K562 (cell line): ENCODE data around the gene OR2Y1. TPM values are rescaled to one million over a fixed set of nuclear protein-coding genes. Genes with fewer than 3 reads are reported as not detected.

Experiments used
- ESRRB ChIP-seq: fragments of 250-450 bp; sonication (Bioruptor Pico); IDR thresholded peaks from 2 replicates; pipeline ENCODE4 v1.5.0; 2020; ENCODE audit warnings: mild to moderate bottlenecking, moderate library complexity, borderline replicate concordance
- HCFC1 ChIP-seq: IDR thresholded peaks from 2 replicates; pipeline ENCODE4 v1.6.1; 2012; ENCODE audit warnings: low read depth, low read length, improper control_type of control experiment
- KLF13 ChIP-seq: fragments of 450-650 bp; IDR thresholded peaks from 2 replicates; pipeline ENCODE4 v1.6.1; 2016; ENCODE audit warnings: missing genetic modification characterization, low read depth, mild to moderate bottlenecking, missing compliant biosample characterization, moderate library complexity, borderline replicate concordance
- MCM2 ChIP-seq: fragments of 450-650 bp; IDR thresholded peaks from 2 replicates; pipeline ENCODE4 v1.6.1; 2017; ENCODE audit warnings: low read depth, mild to moderate bottlenecking
- NCOA2 ChIP-seq, 2 experiments: fragments of 450-650 bp; IDR thresholded peaks; 2 replicates each; pipeline ENCODE4 v1.6.1; 2018; ENCODE audit warnings: mild to moderate bottlenecking in 2 of 2, moderate library complexity in 1 of 2; ENCODE audit not compliant: partially characterized antibody in 2 of 2
- NFE2L1 ChIP-seq: fragments of 450-650 bp; IDR thresholded peaks from 2 replicates; pipeline ENCODE4 v1.6.1; 2016; ENCODE audit warnings: missing genetic modification characterization, low read depth, mild to moderate bottlenecking, missing compliant biosample characterization, moderate library complexity, borderline replicate concordance
- SLC30A9 ChIP-seq: fragments of 250-450 bp; sonication (Bioruptor Pico); IDR thresholded peaks from 2 replicates; pipeline ENCODE4 v1.8.0; 2022; ENCODE audit warnings: mild to moderate bottlenecking, moderate library complexity
- SMARCE1 ChIP-seq: fragments of 450-650 bp; IDR thresholded peaks from 2 replicates; pipeline ENCODE4 v1.7.1; 2016; ENCODE audit warnings: mild to moderate bottlenecking
- SMC3 ChIP-seq: conservative IDR thresholded peaks from 2 replicates; pipeline ENCODE4 v1.6.1; 2011; ENCODE audit warnings: low read depth, low read length, improper control_type of control experiment; ENCODE audit not compliant: insufficient read depth
- SOX6 ChIP-seq: fragments of 450-650 bp; IDR thresholded peaks from 2 replicates; pipeline ENCODE4 v1.6.1; 2014; ENCODE audit warnings: mild to moderate bottlenecking
- SRSF1 ChIP-seq: fragments of 200-400 bp; formaldehyde crosslinking; IDR thresholded peaks from 2 replicates; pipeline ENCODE4 v1.6.1; 2017; ENCODE audit warnings: mild to moderate bottlenecking, low read depth, low read length, moderate library complexity
- TAL1 ChIP-seq: fragments of 450-650 bp; IDR thresholded peaks from 2 replicates; pipeline ENCODE4 v1.6.1; 2016; ENCODE audit warnings: mild to moderate bottlenecking
- ZBTB17 ChIP-seq: fragments of 450-650 bp; formaldehyde crosslinking; IDR thresholded peaks from 2 replicates; pipeline ENCODE4 v1.4.0; 2020; ENCODE audit warnings: mild to moderate bottlenecking
- ZNF239 ChIP-seq: fragments of 250-450 bp; sonication (Bioruptor Pico); IDR thresholded peaks from 2 replicates; pipeline ENCODE4 v1.4.0; 2020; ENCODE audit warnings: mild to moderate bottlenecking
- ZNF24 ChIP-seq: fragments of 450-650 bp; IDR thresholded peaks from 2 replicates; pipeline ENCODE4 v1.6.1; 2016
- ZNF274 ChIP-seq: IDR thresholded peaks from 2 replicates; pipeline ENCODE4 v1.6.1; 2011; ENCODE audit warnings: low read depth, mild to moderate bottlenecking, low read length, moderate library complexity, borderline replicate concordance
- ZNF431 ChIP-seq: sonication (generic); formaldehyde crosslinking; IDR thresholded peaks from 2 replicates; pipeline ENCODE4 v1.8.0; 2022; ENCODE audit warnings: mild to moderate bottlenecking, missing genetic modification reagents
- ZNF77 ChIP-seq: fragments of 250-450 bp; sonication (Bioruptor Pico); IDR thresholded peaks from 2 replicates; pipeline ENCODE4 v1.5.0; 2020
- ZNF780A ChIP-seq: fragments of 250-450 bp; sonication (Bioruptor Pico); IDR thresholded peaks from 2 replicates; pipeline ENCODE4 v1.5.0; 2021; ENCODE audit warnings: mild to moderate bottlenecking
- polyA plus RNA-seq, 8 experiments: library from polyadenylated mRNA; depleted of rRNA in 4 of 8; stranded (reverse) in 5 of 8; unstranded in 3 of 8; fragments of >200 nt; fragmentation: Nextera tagmentation in 2 of 8; fragmentation: Illumina TruSeq in 1 of 8; extraction: Ambion mirVana in 2 of 8; extraction: Trizol in 1 of 8; gene quantifications; 2 replicates each; pipeline versions ENCODE4 v1.2.1 to v1.2.3, GENCODE V29; 2011 to 2014; ENCODE audit warnings: inconsistent platforms in 1 of 8, missing spikeins in 1 of 8
- total RNA-seq, 7 experiments: library from RNA; depleted of rRNA in 6 of 7; stranded (reverse); fragments of >200 nt in 6 of 7; fragmentation: Illumina TruSeq in 2 of 7; extraction: Trizol in 2 of 7; gene quantifications; 2 replicates each; pipeline versions ENCODE4 v1.2.1 to v1.2.3, GENCODE V29; 2011 to 2021; ENCODE audit warnings: low replicate concordance in 1 of 7
- TF ChIP-seq, protein P1 (sequence below): sonication (generic); formaldehyde crosslinking; IDR thresholded peaks from 2 replicates; pipeline ENCODE4 v1.8.1; 2023; ENCODE audit warnings: mild to moderate bottlenecking, missing genetic modification reagents, moderate library complexity
- TF ChIP-seq, protein P2 (sequence below): fragments of 250-450 bp; sonication (Bioruptor Pico); IDR thresholded peaks from 2 replicates; pipeline ENCODE4 v1.5.0; 2021; ENCODE audit warnings: mild to moderate bottlenecking, borderline replicate concordance
- TF ChIP-seq, protein P3 (sequence below): sonication (generic); formaldehyde crosslinking; IDR thresholded peaks from 2 replicates; pipeline ENCODE4 v1.8.1; 2023; ENCODE audit warnings: mild to moderate bottlenecking, missing genetic modification reagents
- TF ChIP-seq, protein P4 (sequence below): fragments of 250-450 bp; sonication (Bioruptor Pico); IDR thresholded peaks from 2 replicates; pipeline ENCODE4 v1.5.0; 2021

OR2Y1 gene
- total and polyA plus RNA-seq, 9 of the 15 experiments (the other 6 are each of a cell fraction or from before 2014, with no cell fraction given) = not detected

DNA sequence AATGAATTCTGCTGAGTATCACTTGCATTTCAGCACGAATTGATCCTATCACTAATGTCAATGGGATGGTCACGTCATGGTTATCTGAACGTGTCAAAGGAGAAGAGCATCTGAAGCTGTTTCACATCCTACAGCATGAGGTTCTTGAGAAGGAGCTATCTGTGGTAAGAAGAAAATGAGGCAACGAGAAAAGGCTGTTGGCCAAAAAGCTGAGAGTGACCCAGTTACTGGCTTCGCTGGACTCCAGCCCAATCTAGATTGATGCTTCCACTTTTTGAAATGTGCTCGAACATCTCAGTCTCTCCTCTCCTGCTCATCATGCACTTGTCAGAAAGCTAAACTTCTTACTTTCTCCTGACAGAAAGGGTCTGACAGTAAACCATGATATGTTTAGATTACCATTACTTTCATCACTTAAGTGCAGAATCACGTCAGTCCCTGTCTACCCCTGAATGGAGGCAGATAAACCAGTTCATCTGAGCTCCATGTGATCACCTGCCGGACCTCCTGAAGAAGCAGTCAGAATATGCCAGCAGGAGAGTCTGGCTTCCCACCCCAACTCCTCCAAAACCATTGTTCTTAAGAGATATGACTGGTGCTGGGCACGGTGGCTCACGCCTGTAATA, 40.2 kb upstream of the OR2Y1 start (continued):
- TF ChIP-seq ESRRB (CRISPR knock-in tag) = no peak
- TF ChIP-seq ZNF239 (CRISPR knock-in tag) = no peak
- no peak for TF ChIP-seq HCFC1
- no peak for TF ChIP-seq SRSF1
- TF ChIP-seq TAL1 = 0 out of 2 replicates have a peak, but pooled peaks have one; percentile 15
- TF ChIP-seq, protein P1, sequence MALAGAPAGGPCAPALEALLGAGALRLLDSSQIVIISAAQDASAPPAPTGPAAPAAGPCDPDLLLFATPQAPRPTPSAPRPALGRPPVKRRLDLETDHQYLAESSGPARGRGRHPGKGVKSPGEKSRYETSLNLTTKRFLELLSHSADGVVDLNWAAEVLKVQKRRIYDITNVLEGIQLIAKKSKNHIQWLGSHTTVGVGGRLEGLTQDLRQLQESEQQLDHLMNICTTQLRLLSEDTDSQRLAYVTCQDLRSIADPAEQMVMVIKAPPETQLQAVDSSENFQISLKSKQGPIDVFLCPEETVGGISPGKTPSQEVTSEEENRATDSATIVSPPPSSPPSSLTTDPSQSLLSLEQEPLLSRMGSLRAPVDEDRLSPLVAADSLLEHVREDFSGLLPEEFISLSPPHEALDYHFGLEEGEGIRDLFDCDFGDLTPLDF (CRISPR knock-in tag) = no peak
- no peak for TF ChIP-seq ZNF77 (CRISPR knock-in tag)
- TF ChIP-seq KLF13 (tag) = no peak
- no peak for TF ChIP-seq ZNF24
- no peak for TF ChIP-seq SMARCE1
- no peak for TF ChIP-seq SLC30A9 (CRISPR knock-in tag)
- TF ChIP-seq, protein P2, sequence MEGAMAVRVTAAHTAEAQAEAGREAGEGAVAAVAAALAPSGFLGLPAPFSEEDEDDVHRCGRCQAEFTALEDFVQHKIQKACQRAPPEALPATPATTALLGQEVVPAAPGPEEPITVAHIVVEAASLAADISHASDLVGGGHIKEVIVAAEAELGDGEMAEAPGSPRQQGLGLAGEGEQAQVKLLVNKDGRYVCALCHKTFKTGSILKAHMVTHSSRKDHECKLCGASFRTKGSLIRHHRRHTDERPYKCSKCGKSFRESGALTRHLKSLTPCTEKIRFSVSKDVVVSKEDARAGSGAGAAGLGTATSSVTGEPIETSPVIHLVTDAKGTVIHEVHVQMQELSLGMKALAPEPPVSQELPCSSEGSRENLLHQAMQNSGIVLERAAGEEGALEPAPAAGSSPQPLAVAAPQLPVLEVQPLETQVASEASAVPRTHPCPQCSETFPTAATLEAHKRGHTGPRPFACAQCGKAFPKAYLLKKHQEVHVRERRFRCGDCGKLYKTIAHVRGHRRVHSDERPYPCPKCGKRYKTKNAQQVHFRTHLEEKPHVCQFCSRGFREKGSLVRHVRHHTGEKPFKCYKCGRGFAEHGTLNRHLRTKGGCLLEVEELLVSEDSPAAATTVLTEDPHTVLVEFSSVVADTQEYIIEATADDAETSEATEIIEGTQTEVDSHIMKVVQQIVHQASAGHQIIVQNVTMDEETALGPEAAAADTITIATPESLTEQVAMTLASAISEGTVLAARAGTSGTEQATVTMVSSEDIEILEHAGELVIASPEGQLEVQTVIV (CRISPR knock-in tag) = no peak
- no peak for TF ChIP-seq ZBTB17 (CRISPR knock-in tag)
- TF ChIP-seq, protein P3, sequence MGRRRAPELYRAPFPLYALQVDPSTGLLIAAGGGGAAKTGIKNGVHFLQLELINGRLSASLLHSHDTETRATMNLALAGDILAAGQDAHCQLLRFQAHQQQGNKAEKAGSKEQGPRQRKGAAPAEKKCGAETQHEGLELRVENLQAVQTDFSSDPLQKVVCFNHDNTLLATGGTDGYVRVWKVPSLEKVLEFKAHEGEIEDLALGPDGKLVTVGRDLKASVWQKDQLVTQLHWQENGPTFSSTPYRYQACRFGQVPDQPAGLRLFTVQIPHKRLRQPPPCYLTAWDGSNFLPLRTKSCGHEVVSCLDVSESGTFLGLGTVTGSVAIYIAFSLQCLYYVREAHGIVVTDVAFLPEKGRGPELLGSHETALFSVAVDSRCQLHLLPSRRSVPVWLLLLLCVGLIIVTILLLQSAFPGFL (CRISPR knock-in tag) = no peak
- TF ChIP-seq ZNF780A (CRISPR knock-in tag) = no peak
- no peak for TF ChIP-seq MCM2
- TF ChIP-seq, protein P4, sequence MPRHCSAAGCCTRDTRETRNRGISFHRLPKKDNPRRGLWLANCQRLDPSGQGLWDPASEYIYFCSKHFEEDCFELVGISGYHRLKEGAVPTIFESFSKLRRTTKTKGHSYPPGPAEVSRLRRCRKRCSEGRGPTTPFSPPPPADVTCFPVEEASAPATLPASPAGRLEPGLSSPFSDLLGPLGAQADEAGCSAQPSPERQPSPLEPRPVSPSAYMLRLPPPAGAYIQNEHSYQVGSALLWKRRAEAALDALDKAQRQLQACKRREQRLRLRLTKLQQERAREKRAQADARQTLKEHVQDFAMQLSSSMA = no peak
- TF ChIP-seq ZNF274 = no peak
- TF ChIP-seq NFE2L1 (tag) = no peak
- no peak for TF ChIP-seq NCOA2 (IDR thresholded peaks at IDR 0.05; ENCODE audit: partially characterized antibody in 2 of 2)
- TF ChIP-seq ZNF431 (CRISPR knock-in tag) = no peak
- no peak for TF ChIP-seq SOX6
- no peak for TF ChIP-seq SMC3
